HG03095 (cell line): ENCODE results near the gene HLA-E.
"Not testable (repeated sequence)": the region's sequence is repeated elsewhere in the genome, so short reads cannot be mapped to it uniquely, and the experiment has no call there.

Experiments
- ATAC-seq: cut with Tn5 transposase; IDR thresholded peaks from one replicate; pipeline ENCODE4 v1.9.1; 2021; ENCODE audit warnings: moderate library complexity; ENCODE audit not compliant: unreplicated experiment

The HLA-E gene

DNA sequence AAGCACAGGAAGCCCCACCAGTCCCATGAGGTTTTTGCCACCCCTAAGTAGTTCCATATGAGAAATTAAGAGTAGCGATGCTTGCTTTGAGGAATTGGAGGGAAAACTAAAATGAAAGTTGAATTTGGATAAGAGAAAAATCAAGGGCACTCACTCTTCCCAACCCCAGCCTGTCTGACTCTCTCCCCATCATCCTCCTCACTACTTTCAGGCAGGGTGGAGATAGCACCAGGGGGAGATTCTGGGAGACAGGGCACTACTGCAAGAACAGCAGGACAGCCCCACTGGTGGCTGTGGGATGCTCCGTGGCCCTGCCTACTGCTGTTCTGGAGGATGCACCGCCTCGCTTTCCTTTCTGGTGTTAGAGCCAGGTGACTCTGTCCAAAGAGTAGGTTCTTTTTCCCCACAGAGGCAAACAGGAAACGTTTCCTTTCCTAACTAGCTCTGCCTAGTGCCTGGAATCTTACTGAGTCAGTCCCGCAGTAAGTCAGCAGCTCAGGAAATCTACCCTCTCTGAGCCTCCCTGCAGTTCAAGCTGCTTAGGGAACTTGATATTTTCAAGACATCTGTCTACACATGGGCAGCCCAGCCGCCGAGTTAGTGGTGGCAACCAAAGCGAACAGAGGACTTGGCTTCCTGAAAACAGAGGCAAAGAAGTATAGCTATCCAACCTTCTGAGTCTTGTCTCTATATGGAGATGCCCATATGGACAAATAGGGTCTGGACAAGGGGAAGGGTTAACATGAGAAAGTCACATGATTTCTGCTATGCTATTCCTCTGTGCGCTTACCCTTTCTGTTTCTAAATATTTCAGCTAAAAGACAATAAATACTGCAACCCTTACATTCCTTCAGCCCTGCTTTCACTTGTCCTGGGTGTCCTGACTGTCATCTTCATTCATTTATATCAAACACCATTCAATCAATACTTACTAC, 11.4 kb downstream of the HLA-E start:
- no peak for ATAC-seq

- no peak for ATAC-seq
These were observed 18.8 kb downstream of the HLA-E start for GRCh38 chr6:30507849-30508827.

GRCh38 chr6:30508890-30509736, 19.8 kb downstream of the HLA-E start:
- peak; percentile 42 for ATAC-seq

DNA sequence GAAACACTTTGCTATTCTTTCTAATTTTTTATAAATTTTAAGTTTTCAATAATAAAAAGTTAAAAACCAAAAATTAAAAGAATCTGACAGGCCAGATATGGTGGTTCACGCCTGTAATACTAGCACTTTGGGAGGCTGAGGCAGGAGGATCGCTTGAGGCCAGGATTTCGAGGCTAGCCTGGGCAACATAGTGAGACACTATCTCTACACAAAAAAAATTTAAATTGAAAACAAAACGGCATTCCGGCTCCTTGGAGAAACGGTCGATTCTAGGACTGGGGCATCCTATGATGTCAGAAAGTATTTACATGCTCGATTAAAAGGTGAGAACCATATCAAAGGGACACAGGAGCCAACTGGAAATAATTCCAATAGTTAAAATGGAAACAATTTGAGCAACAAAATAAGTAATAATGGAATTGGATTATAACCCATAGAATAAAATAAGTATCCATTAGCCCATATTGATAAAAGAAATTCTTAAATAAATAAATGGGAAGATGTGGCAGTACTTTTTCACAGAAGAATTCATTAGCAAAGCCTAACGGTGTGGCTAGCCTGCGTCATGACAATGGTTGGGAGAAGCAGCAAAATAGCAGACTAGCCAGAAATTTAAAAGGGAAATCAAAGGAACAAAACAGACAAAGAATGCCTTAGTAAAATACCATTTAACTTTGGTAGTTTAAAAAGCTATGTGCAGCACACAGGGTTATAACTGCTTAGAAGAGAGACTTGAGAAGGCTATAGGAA, 21.3 kb downstream of the HLA-E start:
- no peak for ATAC-seq

DNA sequence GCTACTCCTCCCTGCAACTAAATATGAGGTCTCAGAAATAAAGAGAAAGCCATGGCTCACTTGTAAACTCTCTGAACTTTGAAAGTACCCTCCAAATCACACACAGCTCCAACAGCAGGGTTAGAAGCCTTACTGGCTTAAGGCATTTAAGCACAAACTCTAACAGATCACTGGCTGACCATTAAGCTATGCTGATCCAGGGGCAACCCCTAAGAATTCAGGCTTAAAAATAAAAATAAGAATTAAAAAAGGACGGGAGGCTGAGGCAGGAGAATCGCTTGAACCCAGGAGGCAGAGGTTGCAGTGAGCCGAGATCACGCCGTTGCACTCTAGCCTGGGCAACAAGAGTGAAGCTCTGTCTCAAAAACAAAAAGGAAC, 21.8 kb downstream of the HLA-E start:
- ATAC-seq = no peak

- ATAC-seq = no peak
These were observed 24.1 kb downstream of the HLA-E start for GRCh38 chr6:30513451-30513850.

DNA sequence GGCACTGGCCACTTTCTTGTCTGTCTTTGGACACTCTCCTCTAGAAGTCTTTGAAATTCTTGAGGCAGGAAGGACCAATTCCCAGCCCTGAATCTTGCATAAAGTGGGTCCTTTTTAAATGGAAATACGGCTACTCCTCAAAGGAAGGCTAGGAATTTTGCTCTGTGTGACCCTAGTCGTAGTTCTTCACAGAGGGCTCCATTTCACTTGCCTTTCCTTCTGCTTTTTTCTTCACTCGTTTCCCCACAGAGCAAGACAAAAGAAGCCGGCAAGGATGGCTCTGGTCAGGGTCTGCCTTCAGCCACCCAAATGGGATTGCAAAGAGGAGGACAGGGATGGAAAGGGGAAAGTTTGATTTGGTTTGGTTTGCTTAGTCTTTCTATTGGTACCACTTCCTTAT, 25.8 kb downstream of the HLA-E start:
- no peak for ATAC-seq

GRCh38 chr6:30515944-30516753, 26.8 kb downstream of the HLA-E start:
- ATAC-seq = peak; percentile 67

DNA sequence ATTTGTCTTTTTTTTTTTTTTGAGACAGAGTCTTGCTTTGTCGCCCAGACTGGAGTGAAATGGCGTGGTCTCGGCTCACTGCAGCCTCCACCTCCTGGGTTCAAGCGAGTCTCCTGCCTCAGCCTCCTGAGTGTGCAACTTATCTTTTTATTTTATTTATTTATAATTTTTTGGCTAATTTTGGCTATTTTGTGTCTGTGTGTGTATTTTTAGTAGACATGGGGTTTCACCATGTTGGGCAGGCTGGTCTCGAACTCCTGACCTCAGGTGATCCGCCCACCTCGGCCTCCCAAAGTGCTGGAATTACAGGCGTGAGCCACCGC, 27.4 kb downstream of the HLA-E start:
- ATAC-seq = not testable (repeated sequence)

DNA sequence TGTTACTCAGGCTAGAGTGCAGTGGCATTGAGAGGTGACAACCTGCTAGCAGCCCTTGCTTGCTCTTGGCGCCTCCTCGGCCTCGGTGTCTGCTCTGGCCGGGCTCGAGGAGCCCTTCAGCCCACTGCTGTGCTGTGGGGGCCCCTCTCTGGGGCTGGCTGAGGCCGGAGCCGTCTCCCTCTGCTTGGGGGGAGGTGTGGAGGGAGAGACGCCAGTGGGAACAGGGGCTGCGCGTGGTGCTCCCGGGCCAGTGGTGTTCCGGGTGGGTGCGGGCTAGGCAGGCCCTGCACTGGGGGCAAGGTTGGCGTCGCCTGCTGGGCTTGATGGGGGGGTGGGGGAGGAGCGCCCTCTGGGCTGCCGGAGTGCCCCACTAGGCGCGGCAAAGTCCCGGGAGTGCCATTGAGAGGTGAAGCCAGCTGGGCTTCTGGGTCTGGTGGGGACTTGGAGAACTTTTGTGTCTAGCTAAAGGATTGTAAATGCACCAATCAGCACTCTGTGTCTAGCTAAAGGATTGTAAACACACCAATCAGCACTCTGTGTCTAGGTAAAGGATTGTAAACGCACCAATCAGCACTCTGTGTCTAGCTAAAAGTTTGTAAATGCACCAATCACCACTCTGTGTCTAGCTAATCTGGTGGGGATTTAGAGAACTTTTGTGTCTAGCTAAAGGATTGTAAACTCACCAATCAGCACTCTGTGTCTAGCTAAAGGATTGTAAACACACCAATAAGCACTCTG, 28.6 kb downstream of the HLA-E start:
- not testable (repeated sequence) for ATAC-seq

GRCh38 chr6:30518505-30519145, 29.3 kb downstream of the HLA-E start:
- ATAC-seq = not testable (repeated sequence)

GRCh38 chr6:30520522-30520921, 31.2 kb downstream of the HLA-E start:
- ATAC-seq = no peak

- not testable (repeated sequence) for ATAC-seq
These were observed 31.8 kb downstream of the HLA-E start for GRCh38 chr6:30521082-30521481.

DNA sequence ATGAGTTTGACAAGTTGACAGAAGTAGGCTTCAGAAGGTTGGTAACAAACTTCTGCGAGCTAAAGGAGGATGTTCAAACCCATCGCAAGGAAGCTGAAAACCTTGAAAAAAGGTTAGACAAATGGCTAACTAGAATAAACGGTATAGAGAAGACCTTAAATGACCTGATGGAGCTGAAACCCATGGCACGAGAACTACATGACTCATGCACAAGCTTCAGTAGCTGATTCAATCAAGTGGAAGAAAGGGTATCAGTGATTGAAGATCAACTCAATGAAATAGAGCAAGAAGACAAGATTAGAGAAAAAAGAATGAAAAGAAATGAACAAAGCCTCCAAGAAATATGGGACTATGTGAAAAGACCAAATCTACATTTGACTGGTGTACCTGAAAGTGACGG, 32.6 kb downstream of the HLA-E start:
- not testable (repeated sequence) for ATAC-seq

DNA sequence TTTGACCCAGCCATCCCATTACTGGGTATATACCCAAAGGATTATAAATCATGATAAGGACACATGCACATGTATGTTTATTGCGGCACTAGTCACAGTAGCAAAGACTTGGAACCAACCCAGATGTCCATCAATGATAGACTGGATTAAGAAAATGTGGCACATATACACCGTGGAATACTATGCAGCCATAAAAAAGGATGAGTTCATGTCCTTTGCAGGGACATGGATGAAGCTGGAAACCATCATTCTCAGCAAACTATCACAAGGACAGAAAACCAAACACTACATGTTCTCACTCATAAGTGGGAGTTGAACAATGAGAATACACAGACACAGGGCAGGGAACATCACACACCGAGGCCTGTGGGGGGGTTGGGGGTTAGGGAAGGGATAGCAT, 37.1 kb downstream of the HLA-E start:
- not testable (repeated sequence) for ATAC-seq

DNA sequence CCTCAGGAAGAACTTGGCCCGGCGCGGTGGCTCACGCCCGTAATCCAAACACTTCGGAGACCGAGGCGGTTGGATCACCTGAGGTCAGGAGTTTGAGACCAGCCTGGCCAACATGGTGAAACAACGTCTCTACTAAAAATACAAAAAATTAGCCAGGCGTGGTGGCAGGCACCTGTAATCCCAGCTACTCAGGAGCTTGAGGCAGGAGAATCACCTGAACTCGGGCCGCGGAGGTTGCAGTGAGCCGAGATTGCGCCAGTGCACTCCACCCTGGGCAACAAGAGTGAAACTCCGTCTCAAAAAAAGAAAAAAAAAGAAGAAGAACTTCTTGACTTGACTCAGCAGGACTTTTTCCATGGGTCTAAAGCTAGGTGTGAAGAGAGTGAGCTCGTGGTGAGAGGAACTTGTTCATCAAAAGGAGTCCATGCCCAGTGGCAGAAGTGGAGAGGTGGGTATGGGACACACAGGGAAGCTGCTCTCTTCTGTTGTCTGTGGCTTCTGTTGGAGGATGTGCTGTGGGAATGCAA, 40.1 kb downstream of the HLA-E start:
- ATAC-seq = peak; percentile 45

DNA sequence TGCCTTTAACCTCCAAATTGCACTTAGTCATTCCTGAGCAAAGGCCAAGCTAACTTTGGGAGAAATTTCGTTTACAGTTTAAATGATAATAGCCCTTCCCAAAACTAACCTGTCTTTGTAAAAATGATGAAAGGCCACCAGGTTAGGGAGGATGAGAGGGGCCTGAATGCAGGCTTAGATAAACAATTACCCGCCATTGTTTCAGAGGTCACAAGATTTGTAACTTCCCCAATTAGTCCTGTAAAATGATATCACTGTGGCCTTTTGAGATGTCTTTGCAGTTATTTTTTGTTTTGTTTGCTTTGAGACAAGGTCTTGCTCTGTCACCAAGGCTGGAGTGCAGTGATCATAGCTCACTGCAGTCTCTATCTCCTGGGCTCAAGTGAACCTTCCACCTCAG, 40.7 kb downstream of the HLA-E start:
- no peak for ATAC-seq
